Stimulated activated CD8-positive, alpha-beta memory T cell treated with anti-CD3 and anti-CD28 coated beads, Interleukin-4, amount 100 ng/mL, for 48 hours (primary cell): ENCODE results near the gene B4GALT3.
"Not testable (repeated sequence)": the region's sequence is repeated elsewhere in the genome, so short reads cannot be mapped to it uniquely, and the experiment has no call there.

Source experiments
- DNase-seq: peaks from one replicate; pipeline ENCODE4 v3.0.0-alpha.2; 2020

Gene B4GALT3

DNA sequence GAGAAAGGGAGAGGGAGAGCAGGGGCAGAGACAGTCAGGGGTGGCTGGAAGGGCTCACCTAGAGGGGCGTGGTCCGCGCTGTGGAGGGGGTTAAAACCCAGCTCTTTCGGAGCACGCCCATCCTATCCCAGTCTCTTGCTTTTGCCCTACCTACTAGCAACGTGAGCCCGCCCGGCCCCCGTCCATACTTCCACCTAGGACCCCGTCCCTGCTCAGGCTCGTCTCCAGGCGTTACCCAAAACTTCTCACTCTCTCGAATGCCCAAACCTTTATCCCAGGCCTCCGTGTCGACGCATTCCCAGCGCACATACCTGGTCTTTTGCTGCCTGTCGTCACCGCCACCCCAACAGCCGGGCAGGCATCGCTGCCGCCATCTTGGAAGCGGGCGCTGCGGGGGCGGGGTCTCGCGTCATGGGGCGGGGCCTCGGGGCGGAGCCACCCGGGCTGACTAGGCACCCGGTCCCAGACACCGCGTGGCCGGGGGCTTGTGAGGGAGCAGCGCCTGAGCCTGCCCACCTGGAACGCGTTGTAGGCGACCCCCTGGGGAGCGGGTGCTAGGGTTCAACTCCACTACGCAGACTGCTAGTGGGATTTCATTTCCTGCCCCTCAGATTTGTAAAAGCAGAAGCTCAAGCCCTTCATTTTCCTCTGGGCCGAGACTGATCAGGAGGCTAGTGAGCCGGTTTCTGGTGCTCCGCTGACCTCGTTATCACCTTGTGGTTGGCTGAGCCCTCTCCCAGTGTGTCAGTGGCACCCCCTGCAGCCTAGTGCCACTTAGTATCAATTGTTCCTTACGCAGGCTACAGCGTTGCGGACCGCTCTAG lies at the start of gene B4GALT3:
TSS of gene B4GALT3 (minus strand) at position 396 of the 824 bp plus-strand sequence. CDS start 1,447 bp downstream, outside the sequence.
- DNase-seq: peak; percentile 99

DNA sequence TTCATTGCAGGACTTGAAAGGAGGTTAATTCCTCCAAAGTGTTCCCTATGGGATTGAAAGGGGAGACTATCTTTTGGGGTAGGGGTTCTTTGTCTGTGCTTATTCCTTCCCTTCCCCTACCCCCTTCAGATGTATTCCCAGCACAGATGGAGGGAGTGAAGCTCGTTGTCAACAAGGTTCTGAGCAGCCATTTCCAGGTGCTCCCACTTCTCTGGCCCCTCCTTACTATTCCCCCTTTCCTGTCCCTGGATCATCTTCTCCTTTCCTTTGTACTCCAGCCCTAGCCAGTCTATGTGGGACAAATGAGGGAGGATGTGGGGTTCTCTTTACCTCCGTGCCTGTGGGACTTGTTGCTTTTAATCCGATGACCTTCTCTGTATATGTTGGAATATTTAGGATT lies 49.5 kb upstream of the B4GALT3 start:
- DNase-seq: no peak

DNA sequence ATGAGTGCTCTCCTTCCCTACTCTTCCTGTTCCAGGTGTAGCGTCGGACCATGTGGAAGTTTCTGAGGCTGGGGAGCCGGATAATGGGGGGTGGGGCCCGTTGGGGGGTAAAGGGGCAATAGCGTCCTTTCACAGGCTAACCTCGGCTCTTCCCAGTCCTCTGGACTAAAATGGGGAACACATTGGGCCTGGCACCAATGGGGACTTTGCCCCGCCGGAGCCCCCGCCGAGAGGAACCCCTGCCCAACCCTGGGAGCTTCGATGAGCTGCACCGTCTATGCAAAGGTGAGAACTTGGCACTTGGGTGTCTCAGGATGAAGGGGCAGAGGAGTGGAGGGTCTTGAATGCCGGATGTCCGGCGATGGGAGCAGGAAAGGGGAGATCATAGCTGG lies 49.0 kb upstream of the B4GALT3 start:
- DNase-seq: peak; percentile 39

DNA sequence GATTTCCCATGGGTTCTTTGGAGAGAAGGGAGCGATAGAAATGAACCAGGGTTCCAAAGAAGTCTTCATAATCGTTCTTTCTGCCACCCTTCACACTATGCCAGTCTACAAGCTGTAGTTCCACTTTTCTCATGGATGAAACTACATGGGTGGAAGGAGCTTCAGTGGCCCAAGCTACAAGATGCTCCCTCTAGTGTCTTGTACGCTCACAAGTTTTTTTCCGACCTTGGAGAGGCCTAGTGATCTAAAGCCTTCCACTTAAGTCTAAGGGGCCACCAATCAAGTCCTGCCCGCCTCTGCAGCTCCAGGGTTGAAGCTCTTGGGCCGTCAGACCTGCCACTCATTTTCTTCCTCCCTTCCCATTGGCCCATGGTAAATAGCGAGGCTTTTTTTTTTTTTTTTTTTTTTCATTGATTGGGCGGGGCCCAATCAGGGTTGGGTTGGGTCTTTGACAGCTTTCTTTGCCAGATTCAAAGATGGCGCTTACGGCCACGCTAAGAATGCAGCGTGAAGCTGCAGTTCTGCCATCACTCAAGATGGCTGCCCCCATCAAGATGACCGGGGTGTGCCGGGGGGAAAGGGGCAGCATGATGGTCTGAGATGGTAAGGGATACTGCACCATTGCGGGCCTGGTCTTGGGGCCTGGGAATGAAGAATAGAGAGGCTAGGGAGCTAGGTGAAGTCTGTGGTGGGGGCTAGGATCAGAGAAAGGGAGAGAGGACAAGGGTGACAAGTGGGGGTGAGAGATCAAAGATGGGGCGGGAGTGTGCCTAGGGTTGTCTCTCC lies 48.4 kb upstream of the B4GALT3 start, which contains the start of gene TOMM40L:
TSS of gene TOMM40L (plus strand) at position 527 of the 786 bp plus-strand sequence. CDS start 430 bp downstream, outside the sequence.
- DNase-seq: peak; percentile 89

DNA sequence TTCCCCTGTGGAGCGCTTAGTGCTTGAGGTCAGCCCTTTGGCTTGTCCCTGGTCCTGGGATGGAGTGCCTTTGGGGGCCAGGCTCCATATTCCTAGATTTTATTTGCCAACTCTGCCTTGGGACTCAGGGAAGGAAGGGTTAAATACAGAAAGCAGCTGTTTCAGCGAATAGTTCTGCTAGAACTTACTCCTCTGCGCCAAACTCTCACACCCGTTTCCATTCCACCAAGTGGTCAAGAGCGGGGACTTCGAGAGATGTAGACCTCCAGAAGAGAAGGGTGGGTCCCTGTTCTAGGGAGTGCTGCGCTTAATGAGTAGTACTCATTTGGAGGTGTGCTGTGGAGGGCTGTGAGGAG lies 47.8 kb upstream of the B4GALT3 start:
- no peak for DNase-seq

DNA sequence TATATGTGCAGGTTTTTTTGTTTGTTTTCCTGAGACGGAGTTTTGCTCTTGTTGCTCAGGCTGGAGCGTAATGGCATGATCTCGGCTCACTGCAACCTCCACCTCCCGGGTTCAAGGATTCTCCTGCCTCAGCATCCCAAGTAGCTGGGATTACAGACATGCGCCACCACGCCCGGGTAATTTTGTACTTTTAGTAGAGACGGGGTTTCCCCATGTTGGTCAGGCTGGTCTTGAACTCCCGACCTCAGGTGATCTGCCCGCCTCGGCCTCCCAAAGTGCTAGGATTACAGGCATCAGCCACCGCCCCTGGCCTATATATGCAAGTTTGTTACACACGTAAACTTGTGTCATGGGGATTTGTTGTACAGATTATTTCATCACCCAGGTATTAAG lies 47.4 kb upstream of the B4GALT3 start:
- DNase-seq: not testable (repeated sequence)

DNA sequence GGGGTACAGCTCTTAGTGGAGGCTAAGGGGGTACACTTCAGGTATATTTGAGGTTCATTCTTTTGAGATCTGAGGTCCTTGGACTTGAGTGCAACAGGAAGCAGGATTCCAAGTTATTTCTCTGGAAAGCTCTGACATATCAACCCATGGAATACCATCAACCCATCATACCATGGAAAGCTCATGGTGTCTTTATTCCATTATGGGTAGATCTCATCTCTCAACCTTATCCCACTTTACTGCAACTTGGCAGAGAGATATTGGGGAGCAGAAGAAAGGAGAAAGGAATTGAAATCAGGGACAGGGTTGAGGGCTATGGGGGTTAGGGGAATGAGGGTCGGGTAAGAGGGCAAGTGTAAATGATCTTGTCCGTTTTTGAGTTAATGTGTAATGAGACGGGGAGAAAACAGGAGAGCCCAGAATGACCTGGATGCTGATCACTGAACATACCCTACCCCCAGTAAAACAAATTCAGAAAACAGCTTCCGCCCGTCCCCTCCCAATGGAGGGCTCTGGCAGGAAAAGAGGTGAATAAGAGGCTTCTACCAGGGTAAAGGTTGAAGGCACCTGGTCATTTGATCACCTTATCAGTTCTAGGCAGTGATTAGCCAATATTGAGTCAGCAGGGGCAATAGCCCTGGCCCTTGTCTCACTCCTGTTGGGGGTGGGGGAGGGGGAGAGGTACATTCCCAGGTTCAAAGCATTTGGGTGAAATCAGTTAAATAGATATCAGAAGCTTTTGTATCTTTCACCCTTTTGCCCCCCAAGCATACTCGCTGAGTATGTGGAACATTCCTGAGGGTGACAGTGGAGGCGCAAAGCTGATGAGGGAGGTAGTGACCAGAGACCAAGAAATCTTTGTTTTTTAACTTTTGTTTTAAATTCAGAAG lies 46.7 kb upstream of the B4GALT3 start:
- DNase-seq: no peak

DNA sequence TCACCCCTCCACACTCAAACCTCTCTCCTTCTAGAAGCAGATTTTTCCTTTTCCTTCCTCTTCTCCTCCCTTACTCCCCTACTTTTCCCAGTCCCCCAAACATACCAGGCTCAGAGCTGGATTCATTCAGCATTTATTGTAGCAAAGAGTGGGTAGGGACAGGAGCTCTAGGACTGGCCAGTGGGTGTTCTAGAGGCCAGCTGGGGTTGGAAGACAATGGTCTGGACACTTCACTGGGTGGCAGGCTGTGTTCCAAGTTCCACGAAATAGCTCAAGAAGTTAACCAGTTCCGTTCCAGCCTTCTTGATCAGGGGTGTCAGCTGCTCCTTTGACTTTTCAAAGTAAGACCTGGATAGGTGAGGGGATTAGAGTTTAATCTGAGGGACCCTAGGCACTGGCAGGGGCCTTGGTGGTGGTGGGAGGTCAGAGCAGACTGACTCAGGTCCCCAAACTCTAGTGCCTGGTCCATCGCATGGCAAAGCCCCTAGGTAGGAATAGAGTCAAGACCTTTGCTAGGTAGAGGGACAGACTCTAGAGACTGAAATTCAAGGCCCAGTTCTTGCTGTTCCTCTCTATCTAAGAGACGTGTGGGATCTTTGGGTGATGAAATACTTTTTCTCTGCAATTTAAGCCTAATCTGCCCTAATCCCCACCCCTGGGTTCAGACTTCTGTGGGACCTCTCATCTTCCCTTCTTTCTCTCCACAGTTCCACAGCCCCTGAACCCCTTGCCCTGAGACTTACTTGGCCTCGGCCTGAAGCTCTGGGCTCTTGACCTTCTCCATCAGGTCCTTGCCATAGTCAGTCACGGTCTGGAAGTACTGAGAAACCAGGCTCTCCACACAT lies 45.1 kb upstream of the B4GALT3 start:
- no peak for DNase-seq

DNA sequence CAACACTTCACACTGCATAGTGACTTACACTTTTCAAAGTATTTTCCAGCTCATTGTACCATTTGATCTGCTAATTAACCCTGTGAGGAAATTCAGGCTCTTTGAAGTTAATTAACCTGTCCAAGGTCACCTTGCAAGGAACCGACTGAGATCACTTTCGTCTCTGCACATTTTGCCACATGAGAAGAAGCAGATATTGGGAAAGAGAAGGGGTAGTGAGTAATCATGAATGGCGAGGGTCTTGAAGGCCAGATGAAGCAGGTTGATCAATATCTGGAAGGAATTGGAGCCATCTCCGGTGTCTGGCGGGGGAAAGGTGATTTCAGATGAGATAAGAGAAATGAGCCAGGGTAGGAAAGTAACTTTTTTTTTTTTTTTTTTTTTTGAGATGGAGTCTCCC lies 42.7 kb upstream of the B4GALT3 start:
- DNase-seq: no peak

DNA sequence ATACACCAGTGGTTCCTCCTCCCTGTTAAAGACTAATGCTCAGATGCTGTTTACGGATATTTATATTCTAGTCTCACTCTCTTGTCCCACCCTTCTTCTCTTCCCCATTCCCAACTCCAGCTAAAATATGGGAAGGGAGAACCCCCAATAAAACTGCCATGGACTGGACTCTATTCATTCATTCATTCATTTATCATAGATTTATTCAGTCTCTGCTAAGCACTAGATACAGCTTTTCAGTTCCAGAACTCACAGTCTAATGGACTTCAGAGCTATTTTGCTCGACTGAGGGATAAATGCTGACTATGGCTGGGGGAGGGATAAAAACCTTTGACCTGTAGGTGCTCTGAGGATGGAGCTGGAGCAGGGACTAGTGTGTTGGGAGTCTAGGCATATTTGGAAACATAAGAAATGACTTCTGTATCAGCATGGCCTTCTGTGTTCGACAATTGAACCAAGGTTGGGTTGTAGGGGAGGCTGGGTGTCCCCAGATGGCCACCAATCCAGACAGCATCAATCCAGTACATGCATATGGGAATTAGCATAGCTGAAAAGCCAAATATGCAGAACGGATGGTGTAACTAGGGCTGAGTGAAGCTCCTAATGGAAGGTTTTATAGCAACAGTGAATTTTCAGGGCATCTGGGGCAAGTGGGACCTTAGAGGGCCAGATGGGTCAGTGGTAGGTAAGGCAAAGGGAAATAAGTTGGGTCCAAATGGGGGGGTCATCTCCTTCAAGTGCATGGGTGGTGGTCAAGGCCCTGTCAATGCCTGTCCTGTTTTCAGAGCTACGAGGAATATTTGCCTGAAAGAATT lies 42.0 kb upstream of the B4GALT3 start:
- no peak for DNase-seq

DNA sequence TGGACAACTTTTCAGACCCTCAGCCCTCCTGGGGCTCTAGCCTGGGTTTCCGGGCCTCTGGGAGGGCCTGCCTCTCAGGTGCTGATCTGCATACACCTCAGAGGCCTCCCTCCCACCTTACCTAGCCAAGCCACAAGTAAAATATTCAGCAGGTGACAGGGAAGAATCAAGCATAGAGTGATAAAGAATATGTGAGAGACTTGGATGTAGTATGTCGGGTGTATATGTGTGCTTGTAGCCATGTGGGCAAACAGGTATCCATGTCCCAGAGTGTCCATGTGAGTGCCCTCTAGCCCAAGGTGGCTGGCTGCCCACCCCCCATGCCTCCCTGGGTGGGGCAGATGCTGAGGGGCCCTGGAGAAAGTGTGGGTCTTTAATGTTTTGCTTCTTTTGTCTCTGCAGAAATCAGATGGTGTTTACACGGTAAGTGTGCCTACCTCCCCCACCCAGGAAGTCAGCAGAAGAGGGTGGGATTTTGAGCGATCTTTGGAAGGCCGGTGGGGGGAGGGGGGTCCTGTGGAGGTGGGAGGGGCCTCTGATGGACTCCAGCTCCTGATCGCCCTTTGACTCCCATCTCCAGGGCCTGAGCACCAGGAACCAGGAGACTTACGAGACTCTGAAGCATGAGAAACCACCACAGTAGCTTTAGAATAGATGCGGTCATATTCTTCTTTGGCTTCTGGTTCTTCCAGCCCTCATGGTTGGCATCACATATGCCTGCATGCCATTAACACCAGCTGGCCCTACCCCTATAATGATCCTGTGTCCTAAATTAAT lies 41.2 kb upstream of the B4GALT3 start:
- DNase-seq: no peak

DNA sequence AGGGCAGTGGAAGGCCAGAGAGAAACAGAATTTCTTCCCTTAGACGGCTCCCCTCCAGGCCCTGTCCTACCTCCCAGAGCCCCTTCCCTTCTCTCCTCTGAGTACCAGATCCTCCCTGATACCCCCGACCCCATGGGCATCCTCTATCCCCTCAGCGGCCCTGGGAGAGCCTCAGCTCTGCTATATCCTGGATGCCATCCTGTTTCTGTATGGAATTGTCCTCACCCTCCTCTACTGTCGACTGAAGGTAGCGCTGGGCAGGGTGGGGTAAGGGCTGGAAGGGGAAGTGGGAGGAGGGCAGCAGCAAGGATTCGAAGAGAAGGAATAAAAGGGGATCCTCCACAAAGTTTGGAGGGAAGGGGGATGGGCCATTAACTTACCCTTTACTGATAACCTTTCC lies 40.5 kb upstream of the B4GALT3 start:
- no peak for DNase-seq

DNA sequence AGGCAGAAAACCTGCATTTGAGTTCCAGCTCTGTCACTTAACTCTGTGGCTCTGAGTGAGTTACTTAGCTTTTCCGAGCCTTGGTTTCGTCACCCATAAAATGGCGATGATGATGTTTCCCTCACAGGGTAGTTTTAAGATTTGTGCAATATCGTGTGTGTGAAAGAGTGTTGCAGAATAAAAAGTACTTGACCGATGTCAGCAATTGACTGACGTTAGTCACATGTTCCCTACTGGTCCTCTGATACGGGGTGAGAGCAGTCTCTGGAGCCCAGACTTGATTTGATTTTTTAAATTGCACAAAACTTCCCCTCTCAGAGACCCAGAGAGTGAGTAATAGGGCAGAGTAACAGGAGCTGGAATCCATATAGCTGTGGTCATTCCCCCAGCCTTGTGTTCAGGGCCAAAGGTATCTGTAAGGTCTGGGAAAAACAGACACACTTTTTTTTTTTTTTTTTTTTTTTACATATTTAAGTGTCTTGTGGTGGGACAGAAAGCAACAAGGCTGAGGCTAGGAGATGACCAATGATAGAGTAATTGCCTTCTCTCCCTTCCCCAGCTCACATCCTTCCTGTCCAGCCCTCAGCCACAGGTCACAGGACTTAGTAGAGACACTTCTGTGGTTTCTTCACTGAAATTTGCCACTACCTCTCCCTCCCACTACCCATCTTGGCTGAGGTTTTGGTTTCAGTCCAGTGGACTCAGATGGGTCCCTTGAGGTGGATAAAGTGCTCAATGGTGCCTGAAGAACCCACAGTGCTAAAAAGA lies 39.8 kb upstream of the B4GALT3 start:
- no peak for DNase-seq

DNA sequence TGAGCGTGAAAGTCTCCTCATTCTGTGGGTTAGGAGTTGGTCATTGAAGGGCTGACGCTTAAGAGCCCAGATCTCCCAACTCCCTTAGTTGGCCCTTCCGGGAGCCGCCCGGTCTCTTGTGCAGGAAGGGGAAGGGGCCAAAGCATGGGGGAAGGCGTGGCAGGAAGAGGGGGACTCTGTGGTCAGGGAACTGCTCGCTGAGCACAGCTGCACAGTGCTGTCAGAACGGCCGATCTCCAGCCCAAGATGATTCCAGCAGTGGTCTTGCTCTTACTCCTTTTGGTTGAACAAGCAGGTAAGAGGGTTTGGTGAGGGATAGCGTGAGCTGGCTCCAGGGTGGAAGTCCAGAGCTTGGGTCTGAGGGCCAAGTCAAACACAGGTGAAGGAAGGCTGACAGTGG lies 37.8 kb upstream of the B4GALT3 start, which contains the start of gene FCER1G:
TSS of gene FCER1G (plus strand) at position 220 of the 400 bp plus-strand sequence. CDS start at position 247, 27 bp downstream.
- no peak for DNase-seq

DNA sequence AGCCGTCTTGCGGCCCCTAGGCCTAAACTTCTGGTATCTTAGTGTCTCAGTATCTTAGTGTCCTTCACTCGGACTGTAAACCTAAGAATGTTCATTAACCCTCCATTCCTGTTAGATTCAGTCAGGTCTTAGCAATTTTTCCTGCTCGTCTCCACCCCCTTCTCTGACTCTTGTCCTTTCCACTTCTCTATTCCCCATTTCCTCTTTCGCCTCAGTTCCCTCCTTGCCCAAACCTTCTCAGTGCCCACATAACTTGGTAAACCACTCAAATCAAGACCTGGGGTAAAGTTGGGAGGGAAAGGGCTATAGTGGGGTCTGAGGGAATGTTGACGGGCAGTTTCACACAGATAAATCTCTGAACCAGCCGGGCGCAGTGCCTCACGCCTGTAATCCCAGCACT lies 37.1 kb upstream of the B4GALT3 start:
- DNase-seq: no peak

DNA sequence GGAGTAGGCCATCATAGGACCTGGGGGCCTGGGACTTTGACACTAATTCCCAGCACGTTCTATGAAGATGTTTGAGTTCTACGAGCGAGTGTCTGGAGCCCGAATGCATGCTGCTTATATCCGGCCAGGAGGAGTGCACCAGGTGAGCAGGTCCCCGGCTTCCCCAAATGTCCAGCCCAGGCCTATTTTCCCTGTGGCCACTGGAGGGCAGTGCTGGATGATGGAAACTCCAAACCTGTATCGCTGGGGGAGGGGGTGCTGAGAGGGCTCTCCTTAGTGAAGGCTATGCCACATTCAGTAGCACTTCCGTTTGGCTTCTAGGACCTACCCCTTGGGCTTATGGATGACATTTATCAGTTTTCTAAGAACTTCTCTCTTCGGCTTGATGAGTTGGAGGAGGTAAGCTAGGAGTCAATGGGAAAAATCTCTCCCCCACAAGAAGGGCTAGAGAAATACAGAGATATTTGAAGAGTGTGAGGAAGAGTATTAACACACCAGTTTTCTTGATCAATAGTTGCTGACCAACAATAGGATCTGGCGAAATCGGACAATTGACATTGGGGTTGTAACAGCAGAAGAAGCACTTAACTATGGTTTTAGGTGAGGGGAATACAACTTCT lies 32.6 kb upstream of the B4GALT3 start:
- peak; percentile 81 for DNase-seq

DNA sequence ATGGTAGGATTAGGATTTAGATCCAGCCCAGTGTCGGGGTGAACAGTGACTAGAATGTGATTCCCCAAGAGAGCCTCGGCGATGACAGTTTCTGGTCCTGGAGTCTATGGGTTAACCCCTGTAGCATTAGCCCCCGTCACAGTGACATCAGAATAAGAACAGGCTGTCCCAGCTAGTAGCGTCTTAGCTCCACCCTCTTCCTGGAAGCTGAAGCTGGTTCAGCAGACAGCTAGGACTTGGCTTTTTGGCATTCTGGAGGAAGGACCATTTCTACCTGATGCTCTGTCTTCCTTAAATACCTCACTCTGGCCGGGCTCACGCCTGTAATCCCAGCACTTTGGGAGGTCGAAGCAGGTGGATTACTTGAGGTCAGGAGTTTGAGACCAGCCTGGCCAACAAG lies 29.9 kb upstream of the B4GALT3 start:
- no peak for DNase-seq

DNA sequence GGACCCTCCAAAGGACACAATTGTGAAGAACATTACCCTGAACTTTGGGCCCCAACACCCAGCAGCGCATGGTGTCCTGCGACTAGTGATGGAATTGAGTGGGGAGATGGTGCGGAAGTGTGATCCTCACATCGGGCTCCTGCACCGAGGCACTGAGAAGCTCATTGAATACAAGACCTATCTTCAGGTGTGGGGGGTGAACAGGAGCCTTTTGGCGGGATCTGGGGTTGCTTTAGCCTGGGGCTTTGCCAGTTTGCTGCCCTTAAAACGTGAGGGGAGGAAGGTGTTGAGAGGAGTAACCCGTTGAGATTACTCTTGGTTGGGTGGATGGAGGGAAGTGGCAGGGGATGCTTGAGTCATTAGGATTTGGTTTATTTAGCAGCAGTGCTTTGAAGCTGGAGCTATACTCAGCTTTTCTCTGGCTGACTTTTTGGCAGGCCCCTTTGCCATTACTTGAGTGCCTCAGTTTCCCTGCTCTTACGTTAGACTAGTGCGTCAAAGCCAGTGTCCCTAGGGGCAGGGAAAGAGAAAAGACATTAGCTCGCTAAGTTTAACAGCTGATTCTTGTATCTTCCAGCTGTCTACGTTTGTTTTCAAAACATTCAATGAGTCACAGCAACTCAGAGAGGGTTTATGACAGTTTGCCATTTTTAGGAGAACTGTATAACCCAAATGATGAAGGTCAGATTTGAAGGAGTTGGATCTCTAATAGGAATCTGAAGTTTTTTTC lies 29.3 kb upstream of the B4GALT3 start:
- no peak for DNase-seq
